Ectodermal cell (in vitro differentiated cells): Measurements from ENCODE around the gene SARS2.
"Not testable (repeated sequence)": the region's sequence is repeated elsewhere in the genome, so short reads cannot be mapped to it uniquely, and the experiment has no call there.

ENCODE experiments used
- H3K27ac ChIP-seq: 2 replicates; pipeline ENCODE4 v1.7.0; 2013; ENCODE audit warnings: mild to moderate bottlenecking, low read depth, low read length; ENCODE audit not compliant: insufficient read depth, poor library complexity, severe bottlenecking
- H3K27me3 ChIP-seq: 2 replicates; pipeline ENCODE4 v1.7.0; 2013; ENCODE audit warnings: mild to moderate bottlenecking, low read length; ENCODE audit not compliant: insufficient read depth, control insufficient read depth, poor library complexity, severe bottlenecking
- H3K36me3 ChIP-seq: one replicate; pipeline ENCODE4 v1.7.0; 2013; ENCODE audit warnings: low read length; ENCODE audit not compliant: control insufficient read depth, insufficient read depth
- H3K4me1 ChIP-seq: one replicate; pipeline ENCODE4 v1.7.0; 2013; ENCODE audit warnings: low read length; ENCODE audit not compliant: control insufficient read depth, insufficient read depth
- H3K4me3 ChIP-seq: 2 replicates; pipeline ENCODE4 v1.7.0; 2013; ENCODE audit warnings: low read depth, low read length, control low read depth; ENCODE audit not compliant: insufficient read depth
- H3K9me3 ChIP-seq: 2 replicates; pipeline ENCODE4 v1.7.0; 2013; ENCODE audit warnings: mild to moderate bottlenecking, low read length, moderate library complexity; ENCODE audit not compliant: control insufficient read depth
- WGBS, 2 experiments: methylation state at CpG; one replicate each; pipeline ENCODE4 v1.1.7; 2013; ENCODE audit warnings: missing lambda C conversion rate in 2 of 2; 5-methylcytosine and 5-hydroxymethylcytosine counted together

SARS2 gene

GRCh38 chr19:38970664-38971532 lies 40.3 kb upstream of the SARS2 start:
- no peaks in the 10 kb centered on the region for H3K4me1 ChIP-seq
- WGBS, 2 experiments, result 90 to 93% methylated on average over 12 of the region's 12 CpGs
- no peaks in the 10 kb centered on the region for H3K27me3 ChIP-seq
- H3K36me3 ChIP-seq, result no peaks in the 10 kb centered on the region
- no peak overlapping the region for H3K27ac ChIP-seq
- no peaks in the 10 kb centered on the region for H3K9me3 ChIP-seq
- no peak overlapping the region for H3K4me3 ChIP-seq

- H3K4me3 ChIP-seq, H3K27me3 ChIP-seq, H3K9me3 ChIP-seq, H3K4me1 ChIP-seq, H3K36me3 ChIP-seq, H3K27ac ChIP-seq: not testable (repeated sequence)
- 94 to 97% methylated on average over 5 of the region's 5 CpGs for WGBS, 2 experiments
Observed at GRCh38 chr19:38966149-38966548, 35.6 kb upstream of the SARS2 start.

- Histone ChIP-seq H3K9me3 (no peaks in the 10 kb centered on the region), H3K4me1 (no peaks in the 10 kb centered on the region), H3K27me3 (no peaks in the 10 kb centered on the region), H3K27ac (no peak overlapping the region), H3K36me3 (no peaks in the 10 kb centered on the region), H3K4me3 (no peak overlapping the region)
- WGBS, 2 experiments, result 87 to 96% methylated on average over 2 of the region's 2 CpGs
Observed at GRCh38 chr19:38964738-38965137, 34.2 kb upstream of the SARS2 start.

GRCh38 chr19:38959618-38960017 lies 29.1 kb upstream of the SARS2 start:
- Histone ChIP-seq H3K36me3 (no peaks in the 10 kb centered on the region), H3K9me3 (no peaks in the 10 kb centered on the region), H3K27me3 (no peaks in the 10 kb centered on the region), H3K27ac (no peak overlapping the region), H3K4me1 (no peaks in the 10 kb centered on the region), H3K4me3 (no peak overlapping the region)
- WGBS, 2 experiments, result 94 to 97% methylated on average over 5 of the region's 5 CpGs

GRCh38 chr19:38958301-38958700 lies 27.7 kb upstream of the SARS2 start:
- 92 to 98% methylated on average over 2 of the region's 2 CpGs for WGBS, 2 experiments
- Histone ChIP-seq H3K27ac (no peak overlapping the region), H3K9me3 (no peaks in the 10 kb centered on the region), H3K4me3 (no peak overlapping the region), H3K36me3 (no peaks in the 10 kb centered on the region), H3K27me3 (no peaks in the 10 kb centered on the region), H3K4me1 (no peaks in the 10 kb centered on the region)

- no peak overlapping the region for H3K27ac ChIP-seq
- WGBS, 2 experiments, result 95 to 96% methylated on average over 2 of the region's 2 CpGs
- H3K9me3 ChIP-seq, result no peaks in the 10 kb centered on the region
- H3K36me3 ChIP-seq, result no peaks in the 10 kb centered on the region
- no peak overlapping the region for H3K4me3 ChIP-seq
- no peaks in the 10 kb centered on the region for H3K4me1 ChIP-seq
- H3K27me3 ChIP-seq, result no peaks in the 10 kb centered on the region
Observed at GRCh38 chr19:38956264-38956663, 25.7 kb upstream of the SARS2 start.

- Histone ChIP-seq H3K27ac (no peak overlapping the region), H3K4me1 (no peaks in the 10 kb centered on the region), H3K9me3 (no peaks in the 10 kb centered on the region), H3K27me3 (no peaks in the 10 kb centered on the region), H3K4me3 (no peak overlapping the region), H3K36me3 (no peaks in the 10 kb centered on the region)
- 72 to 78% methylated on average over 4 of the region's 4 CpGs for WGBS, 2 experiments
Observed at GRCh38 chr19:38953677-38954076, 23.1 kb upstream of the SARS2 start.

GRCh38 chr19:38952395-38953165 lies 22.0 kb upstream of the SARS2 start:
- H3K27ac ChIP-seq, result no peak overlapping the region
- H3K4me1 ChIP-seq, result no peaks in the 10 kb centered on the region
- WGBS, 2 experiments, result 76 to 78% methylated on average over 13 of the region's 13 CpGs
- H3K27me3 ChIP-seq, result no peaks in the 10 kb centered on the region
- H3K9me3 ChIP-seq, result no peaks in the 10 kb centered on the region
- H3K36me3 ChIP-seq, result no peaks in the 10 kb centered on the region
- no peak overlapping the region for H3K4me3 ChIP-seq

- Histone ChIP-seq H3K4me3 (no peak overlapping the region), H3K36me3 (no peaks in the 10 kb centered on the region), H3K27ac (no peak overlapping the region), H3K4me1 (no peaks in the 10 kb centered on the region), H3K27me3 (no peaks in the 10 kb centered on the region), H3K9me3 (no peaks in the 10 kb centered on the region)
- WGBS, 2 experiments, result 85 to 98% methylated on average over 3 of the region's 3 CpGs
Observed at GRCh38 chr19:38951187-38951586, 20.6 kb upstream of the SARS2 start.

GRCh38 chr19:38949580-38950367 lies 19.2 kb upstream of the SARS2 start:
- H3K9me3 ChIP-seq, result no peaks in the 10 kb centered on the region
- no peaks in the 10 kb centered on the region for H3K4me1 ChIP-seq
- peak overlapping the region; percentile 31 for H3K4me3 ChIP-seq
- H3K27ac ChIP-seq, result no peak overlapping the region
- no peaks in the 10 kb centered on the region for H3K36me3 ChIP-seq
- WGBS, 2 experiments, result 43 to 46% methylated on average over 72 of the region's 72 CpGs
- H3K27me3 ChIP-seq, result no peaks in the 10 kb centered on the region
